Measurements from ENCODE around the gene OOSP4A. TPM values are rescaled to one million over a fixed set of nuclear protein-coding genes. Genes with fewer than 3 reads are reported as not detected.

OOSP4A gene
- polyA plus RNA-seq, 1 of the 3 experiments (the other 2 are of a cell fraction): not detected

DNA sequence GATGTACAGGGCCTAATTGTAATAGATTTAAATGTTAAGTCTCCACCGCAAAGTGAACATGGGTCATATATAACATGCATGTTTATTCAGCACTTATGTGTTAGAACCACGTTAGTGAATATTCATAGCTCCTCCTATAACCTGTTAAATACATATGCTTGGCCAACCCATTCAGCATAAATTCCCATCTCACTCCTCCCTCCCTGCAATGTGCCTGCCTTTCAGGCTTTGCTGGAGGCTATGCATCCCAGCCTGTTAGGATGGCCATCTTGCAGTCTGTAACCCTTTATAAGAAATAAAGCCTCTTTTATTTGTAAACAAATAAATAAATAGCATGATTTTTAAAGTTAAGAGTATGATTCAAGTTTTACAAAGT is 1.7 kb upstream of the OOSP4A start:
- no peak for TF ChIP-seq RXRA (IDR thresholded peaks at IDR 0.05; ENCODE audit: borderline replicate concordance, low read depth)
- no peak for TF ChIP-seq RAD21 (IDR thresholded peaks at IDR 0.05; ENCODE audit: low read length)
- no peak for TF ChIP-seq TAF1 (IDR thresholded peaks at IDR 0.05; ENCODE audit: borderline replicate concordance, low read depth, low read length)
- TF ChIP-seq JUND (IDR thresholded peaks at IDR 0.05): no peak
- TF ChIP-seq EP300 (IDR thresholded peaks at IDR 0.05; ENCODE audit: borderline replicate concordance in 1 of 2, low read depth in 1 of 2, low read length in 1 of 2): no peak
- TF ChIP-seq, protein P1, sequence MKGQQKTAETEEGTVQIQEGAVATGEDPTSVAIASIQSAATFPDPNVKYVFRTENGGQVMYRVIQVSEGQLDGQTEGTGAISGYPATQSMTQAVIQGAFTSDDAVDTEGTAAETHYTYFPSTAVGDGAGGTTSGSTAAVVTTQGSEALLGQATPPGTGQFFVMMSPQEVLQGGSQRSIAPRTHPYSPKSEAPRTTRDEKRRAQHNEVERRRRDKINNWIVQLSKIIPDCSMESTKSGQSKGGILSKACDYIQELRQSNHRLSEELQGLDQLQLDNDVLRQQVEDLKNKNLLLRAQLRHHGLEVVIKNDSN (IDR thresholded peaks at IDR 0.05; ENCODE audit: borderline replicate concordance, low read depth): no peak
- TF ChIP-seq MXI1 (IDR thresholded peaks at IDR 0.05; ENCODE audit: low read depth, low read length): no peak
- TF ChIP-seq, protein P2, sequence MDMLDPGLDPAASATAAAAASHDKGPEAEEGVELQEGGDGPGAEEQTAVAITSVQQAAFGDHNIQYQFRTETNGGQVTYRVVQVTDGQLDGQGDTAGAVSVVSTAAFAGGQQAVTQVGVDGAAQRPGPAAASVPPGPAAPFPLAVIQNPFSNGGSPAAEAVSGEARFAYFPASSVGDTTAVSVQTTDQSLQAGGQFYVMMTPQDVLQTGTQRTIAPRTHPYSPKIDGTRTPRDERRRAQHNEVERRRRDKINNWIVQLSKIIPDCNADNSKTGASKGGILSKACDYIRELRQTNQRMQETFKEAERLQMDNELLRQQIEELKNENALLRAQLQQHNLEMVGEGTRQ (IDR thresholded peaks at IDR 0.05; ENCODE audit: borderline replicate concordance, low read depth, low read length): no peak
- Histone ChIP-seq H2AFZ (ENCODE audit: low read depth) (no peak overlapping the region), H3K9me3 (no peaks in the 10 kb centered on the region), H3K4me1 (ENCODE audit: control insufficient read depth in 1 of 2, insufficient read depth in 2 of 2, low read depth in 1 of 2, low read length in 1 of 2) (no peaks in the 10 kb centered on the region), H3K79me2 (ENCODE audit: insufficient read depth) (no peaks in the 10 kb centered on the region), H4K20me1 (ENCODE audit: insufficient read depth) (no peaks in the 10 kb centered on the region), H3K4me2 (no peak overlapping the region), H3K4me3 (ENCODE audit: low read depth in 2 of 2, low read length in 1 of 2) (no peak overlapping the region), H3K27ac (ENCODE audit: low read depth in 2 of 2, low read length in 1 of 2) (no peak overlapping the region), H3F3A (replicated peaks; ENCODE audit: insufficient read depth) (no peaks in the 10 kb centered on the region), H3K27me3 (ENCODE audit: insufficient read depth) (no peaks in the 10 kb centered on the region), H3K36me3 (replicated peaks in 1 of 2; ENCODE audit: control insufficient read depth in 1 of 2, insufficient read depth in 2 of 2, low read length in 1 of 2) (no peaks in the 10 kb centered on the region), H3K9ac (no peak overlapping the region), H3K9me2 (no peaks in the 10 kb centered on the region)
- CTCF ChIA-PET: no interaction called here
- 23% methylated on average over 2 of the region's 2 CpGs for WGBS (ENCODE audit: low lambda C conversion rate)
- no peak for DNase-seq
- POLR2A ChIA-PET: no interaction called here

DNA sequence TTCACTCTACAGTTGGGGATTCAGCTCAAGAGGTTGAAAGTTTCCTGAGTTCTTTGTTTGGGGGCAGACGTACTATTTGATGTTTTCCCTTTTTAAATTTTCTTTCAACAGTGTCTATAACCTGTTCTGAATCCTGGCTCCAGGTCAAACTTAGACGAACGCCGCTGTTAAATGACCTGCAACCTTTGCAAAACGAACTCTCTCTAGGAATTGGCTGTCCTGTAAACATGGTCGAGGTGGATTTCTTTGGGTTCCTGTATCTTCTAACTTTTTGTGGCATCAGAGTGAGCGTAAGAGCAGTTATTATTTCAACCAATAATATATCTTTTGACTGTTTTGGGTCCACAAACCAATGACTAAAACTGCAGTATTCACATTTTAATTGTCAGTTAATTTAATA is 1.6 kb downstream of the OOSP4A start:
- no peaks in the 10 kb centered on the region for H3K79me2 ChIP-seq (ENCODE audit: insufficient read depth)
- no peaks in the 10 kb centered on the region for H3K4me1 ChIP-seq (ENCODE audit: control insufficient read depth in 1 of 2, insufficient read depth in 2 of 2, low read depth in 1 of 2, low read length in 1 of 2)
- ChIA-PET CTCF (no interaction called here), POLR2A (no interaction called here)
- no peak for TF ChIP-seq FOSL2 (IDR thresholded peaks at IDR 0.05; ENCODE audit: borderline replicate concordance, low read depth)
- no peak for TF ChIP-seq CHD2 (IDR thresholded peaks at IDR 0.05; ENCODE audit: low read length, partially characterized antibody)
- no peak for TF ChIP-seq MXI1 (IDR thresholded peaks at IDR 0.05; ENCODE audit: low read depth, low read length)
- no peak for TF ChIP-seq RCOR1 (IDR thresholded peaks at IDR 0.05; ENCODE audit: low read length)
- no peak for TF ChIP-seq SMC3 (IDR thresholded peaks at IDR 0.05; ENCODE audit: low read depth, low read length)
- no peak for TF ChIP-seq NRF1 (IDR thresholded peaks at IDR 0.05; ENCODE audit: low read depth, low read length)
- TF ChIP-seq RXRA (IDR thresholded peaks at IDR 0.05; ENCODE audit: borderline replicate concordance, low read depth): no peak
- TF ChIP-seq FOXM1 (IDR thresholded peaks at IDR 0.05; ENCODE audit: low read depth): no peak
- TF ChIP-seq, protein P3, sequence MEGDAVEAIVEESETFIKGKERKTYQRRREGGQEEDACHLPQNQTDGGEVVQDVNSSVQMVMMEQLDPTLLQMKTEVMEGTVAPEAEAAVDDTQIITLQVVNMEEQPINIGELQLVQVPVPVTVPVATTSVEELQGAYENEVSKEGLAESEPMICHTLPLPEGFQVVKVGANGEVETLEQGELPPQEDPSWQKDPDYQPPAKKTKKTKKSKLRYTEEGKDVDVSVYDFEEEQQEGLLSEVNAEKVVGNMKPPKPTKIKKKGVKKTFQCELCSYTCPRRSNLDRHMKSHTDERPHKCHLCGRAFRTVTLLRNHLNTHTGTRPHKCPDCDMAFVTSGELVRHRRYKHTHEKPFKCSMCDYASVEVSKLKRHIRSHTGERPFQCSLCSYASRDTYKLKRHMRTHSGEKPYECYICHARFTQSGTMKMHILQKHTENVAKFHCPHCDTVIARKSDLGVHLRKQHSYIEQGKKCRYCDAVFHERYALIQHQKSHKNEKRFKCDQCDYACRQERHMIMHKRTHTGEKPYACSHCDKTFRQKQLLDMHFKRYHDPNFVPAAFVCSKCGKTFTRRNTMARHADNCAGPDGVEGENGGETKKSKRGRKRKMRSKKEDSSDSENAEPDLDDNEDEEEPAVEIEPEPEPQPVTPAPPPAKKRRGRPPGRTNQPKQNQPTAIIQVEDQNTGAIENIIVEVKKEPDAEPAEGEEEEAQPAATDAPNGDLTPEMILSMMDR (IDR thresholded peaks at IDR 0.05): no peak
- no peak for TF ChIP-seq GATA2 (CRISPR knock-in tag; IDR thresholded peaks at IDR 0.05)
- TF ChIP-seq YY1 (IDR thresholded peaks at IDR 0.05; ENCODE audit: low read depth): no peak
- no peak for TF ChIP-seq TEAD4 (IDR thresholded peaks at IDR 0.05; ENCODE audit: borderline replicate concordance, insufficient read depth)
- TF ChIP-seq NFIC (IDR thresholded peaks at IDR 0.05; ENCODE audit: borderline replicate concordance): no peak
- H3K4me2 ChIP-seq: no peak overlapping the region
- no peaks in the 10 kb centered on the region for H3K27me3 ChIP-seq (ENCODE audit: insufficient read depth)
- no peaks in the 10 kb centered on the region for H3K9me3 ChIP-seq
- no peak for DNase-seq
- no peaks in the 10 kb centered on the region for H3K36me3 ChIP-seq (replicated peaks in 1 of 2; ENCODE audit: control insufficient read depth in 1 of 2, insufficient read depth in 2 of 2, low read length in 1 of 2)
- WGBS (ENCODE audit: low lambda C conversion rate): 14% methylated on average over 7 of the region's 7 CpGs
- H3K9ac ChIP-seq: no peak overlapping the region
- H3K27ac ChIP-seq (ENCODE audit: low read depth in 2 of 2, low read length in 1 of 2): no peak overlapping the region
- H3F3A ChIP-seq (replicated peaks; ENCODE audit: insufficient read depth): no peaks in the 10 kb centered on the region
- no peak overlapping the region for H3K4me3 ChIP-seq (ENCODE audit: low read depth in 2 of 2, low read length in 1 of 2)
- H2AFZ ChIP-seq (ENCODE audit: low read depth): no peak overlapping the region
- no peaks in the 10 kb centered on the region for H4K20me1 ChIP-seq (ENCODE audit: insufficient read depth)
- H3K9me2 ChIP-seq: no peaks in the 10 kb centered on the region

Data from SK-N-SH (cell line).